ENCODE data around the gene TCTN1. TPM values are rescaled to one million over a fixed set of nuclear protein-coding genes. Genes with fewer than 3 reads are reported as not detected.
A peak's percentile ranks its signal among the peaks of the same experiment; 100 is the strongest.
"Not testable (repeated sequence)": the region's sequence is repeated elsewhere in the genome, so short reads cannot be mapped to it uniquely, and the experiment has no call there.

TCTN1 gene
- total RNA-seq, 4 donors from 2014 or later, result 4.4 to 15.6 (median 8.8) TPM

DNA sequence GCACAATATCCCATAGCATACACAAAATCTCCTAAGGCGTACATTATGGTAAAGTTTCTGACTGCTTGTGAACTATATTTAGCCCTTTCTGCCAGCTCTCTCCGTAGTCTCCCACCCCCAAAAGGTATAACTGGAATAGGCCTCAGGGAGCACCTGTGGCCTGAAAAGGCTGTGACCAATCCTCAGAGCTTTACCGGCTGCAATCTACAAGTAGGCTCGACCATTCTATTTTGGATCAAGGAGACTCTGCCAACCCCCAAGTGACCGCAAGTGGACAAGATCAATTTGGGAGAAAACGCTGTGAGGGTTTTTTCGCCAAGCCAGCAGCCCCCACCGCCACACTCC lies 32.0 kb upstream of the TCTN1 start:
- WGBS, 2 donors, result 4 to 6% methylated on average over 2 to 5 of the region's 8 CpGs
- Histone ChIP-seq H3K36me3 (no peaks in the 10 kb centered on the region), H3K4me3 (peak overlapping the region; percentile 65 to 99 (median 88)), H3K27ac (peak overlapping the region; percentile 94 to 99 (median 96)), H3K27me3 (no peaks in the 10 kb centered on the region), H3K9me3 (no peaks in the 10 kb centered on the region), H3K4me1 (peaks cover 42 to 83% (median 64%) of the 10 kb centered on the region in 3 donors)
- intact Hi-C loops (cut with DNase I), result no loop called here
- DNase-seq, result no peak
- no peak for TF ChIP-seq POLR2A (IDR thresholded peaks at IDR 0.05)
- TF ChIP-seq, protein P1, sequence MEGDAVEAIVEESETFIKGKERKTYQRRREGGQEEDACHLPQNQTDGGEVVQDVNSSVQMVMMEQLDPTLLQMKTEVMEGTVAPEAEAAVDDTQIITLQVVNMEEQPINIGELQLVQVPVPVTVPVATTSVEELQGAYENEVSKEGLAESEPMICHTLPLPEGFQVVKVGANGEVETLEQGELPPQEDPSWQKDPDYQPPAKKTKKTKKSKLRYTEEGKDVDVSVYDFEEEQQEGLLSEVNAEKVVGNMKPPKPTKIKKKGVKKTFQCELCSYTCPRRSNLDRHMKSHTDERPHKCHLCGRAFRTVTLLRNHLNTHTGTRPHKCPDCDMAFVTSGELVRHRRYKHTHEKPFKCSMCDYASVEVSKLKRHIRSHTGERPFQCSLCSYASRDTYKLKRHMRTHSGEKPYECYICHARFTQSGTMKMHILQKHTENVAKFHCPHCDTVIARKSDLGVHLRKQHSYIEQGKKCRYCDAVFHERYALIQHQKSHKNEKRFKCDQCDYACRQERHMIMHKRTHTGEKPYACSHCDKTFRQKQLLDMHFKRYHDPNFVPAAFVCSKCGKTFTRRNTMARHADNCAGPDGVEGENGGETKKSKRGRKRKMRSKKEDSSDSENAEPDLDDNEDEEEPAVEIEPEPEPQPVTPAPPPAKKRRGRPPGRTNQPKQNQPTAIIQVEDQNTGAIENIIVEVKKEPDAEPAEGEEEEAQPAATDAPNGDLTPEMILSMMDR (IDR thresholded peaks at IDR 0.05), result no peak

DNA sequence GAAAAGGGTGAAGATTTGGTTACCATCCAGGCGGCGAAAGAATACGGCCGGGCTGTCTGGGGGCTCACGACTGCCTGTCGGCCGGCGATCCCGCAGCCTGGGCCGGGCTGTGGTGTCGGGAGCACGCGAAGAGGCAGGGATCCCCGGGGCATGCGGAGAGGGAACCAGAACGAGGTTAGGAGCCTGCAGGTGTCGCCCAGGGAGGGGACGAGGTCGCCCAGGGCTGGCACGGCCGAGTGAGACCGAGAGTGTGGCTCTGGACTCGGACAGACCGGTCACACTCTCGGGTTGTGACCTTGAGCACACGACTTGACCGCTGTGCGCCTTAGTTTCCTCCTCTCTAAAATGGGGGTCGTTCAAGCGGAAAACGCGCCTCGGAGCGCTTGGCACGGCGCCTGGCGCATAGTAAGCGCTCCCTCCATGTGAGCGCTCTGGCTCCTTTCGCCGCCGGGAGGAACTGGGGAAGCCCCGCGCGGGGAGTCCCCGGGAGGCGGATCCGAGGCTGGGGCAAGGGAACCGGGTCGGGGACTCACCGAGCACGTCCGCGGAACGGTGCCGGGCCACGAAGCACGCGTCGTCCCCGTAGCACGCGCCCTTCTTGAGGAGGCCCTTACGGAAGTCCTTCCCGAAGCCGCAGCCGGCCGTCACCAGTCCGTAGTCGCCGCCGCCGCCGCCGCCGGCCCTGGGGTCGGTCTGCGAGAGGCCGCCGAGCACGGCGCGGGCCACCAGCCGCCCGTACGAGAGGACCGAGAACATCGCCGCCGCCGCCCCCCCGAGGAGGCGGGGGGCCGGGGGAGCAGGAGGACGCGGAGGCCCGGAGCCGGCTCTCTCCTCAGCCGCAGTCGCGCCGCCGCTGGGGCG lies 31.4 kb upstream of the TCTN1 start:
- no peaks in the 10 kb centered on the region for H3K9me3 ChIP-seq
- peaks cover 42 to 77% (median 59%) of the 10 kb centered on the region in 3 donors for H3K4me1 ChIP-seq
- WGBS, 2 donors, result 0 to 1% methylated on average over 13 to 25 of the region's 104 CpGs
- intact Hi-C loops (cut with DNase I), result no loop called here
- H3K36me3 ChIP-seq, result no peaks in the 10 kb centered on the region
- H3K27me3 ChIP-seq, result no peaks in the 10 kb centered on the region
- no peak for TF ChIP-seq POLR2A (IDR thresholded peaks at IDR 0.05)
- TF ChIP-seq, protein P1 (IDR thresholded peaks at IDR 0.05), result no peak
- H3K4me3 ChIP-seq, result peak overlapping the region; percentile 65 to 99 (median 88)
- peak overlapping the region; percentile 94 to 99 (median 96) for H3K27ac ChIP-seq
- no peak for DNase-seq

DNA sequence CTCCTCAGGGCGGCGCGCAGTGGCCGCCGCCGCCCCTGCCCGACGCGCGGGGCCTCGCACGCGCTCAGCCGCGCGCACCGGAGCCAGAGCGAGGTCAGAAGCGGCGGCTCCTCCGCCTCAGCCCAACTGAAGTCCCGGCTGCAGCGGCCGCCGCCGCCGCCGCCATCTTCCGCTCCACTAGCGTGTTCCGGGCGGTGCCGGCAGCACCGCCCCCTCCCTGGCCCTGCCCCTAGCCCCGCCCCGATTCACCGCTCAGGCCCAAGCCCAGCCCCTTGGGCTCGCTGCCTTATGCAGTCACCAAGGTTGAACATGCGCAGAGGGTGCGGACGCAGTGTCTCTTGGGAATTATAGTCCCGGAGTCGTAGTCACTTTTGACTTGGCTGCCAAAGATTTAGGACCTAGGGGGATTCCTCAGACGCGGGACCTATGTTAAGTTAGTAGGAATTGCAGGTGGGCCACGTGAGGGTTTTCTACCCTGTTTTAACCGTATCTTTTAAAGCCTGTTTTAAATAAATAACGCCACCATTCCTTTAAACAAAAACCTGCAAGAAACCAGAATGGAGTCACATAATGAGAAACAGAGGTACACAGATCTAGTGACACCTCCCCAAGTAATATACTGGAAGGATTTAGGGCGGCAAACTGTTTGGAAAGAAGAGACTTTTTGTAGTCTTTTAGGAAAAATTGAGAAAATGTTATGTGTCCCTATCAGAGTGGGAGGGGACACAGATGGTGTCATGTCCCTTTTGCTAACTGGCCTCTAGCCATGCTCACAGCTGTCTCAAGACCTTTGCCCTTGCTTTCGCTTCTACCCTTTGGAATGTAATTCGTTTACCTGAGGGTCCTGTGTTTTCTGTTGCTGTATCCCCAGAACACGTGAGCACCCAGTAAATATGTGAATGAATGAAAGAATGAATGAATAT lies 30.5 kb upstream of the TCTN1 start, which contains the start of gene PPTC7:
PPTC7 (minus strand) TSS at position 182 of the 923 bp plus-strand sequence. CDS start 287 bp downstream, outside the sequence.
- Histone ChIP-seq H3K4me1 (peaks cover 39 to 68% (median 52%) of the 10 kb centered on the region in 3 donors), H3K9me3 (no peaks in the 10 kb centered on the region), H3K27ac (peak within 1 kb of the TSS; percentile 94 to 99 (median 96)), H3K4me3 (peak within 1 kb of the TSS; percentile 65 to 99 (median 88)), H3K27me3 (no peaks in the 10 kb centered on the region), H3K36me3 (no peaks in the 10 kb centered on the region)
- DNase-seq, result peak; percentile 82
- 12 to 14% methylated on average over 9 of the region's 52 CpGs for WGBS, 2 donors
- intact Hi-C loops (cut with DNase I), result no loop called here
- TF ChIP-seq, protein P1 (IDR thresholded peaks at IDR 0.05), result no peak
- peak in 3 of 4 donors; percentile 71 to 94 (median 84) for TF ChIP-seq POLR2A (IDR thresholded peaks at IDR 0.05)

DNA sequence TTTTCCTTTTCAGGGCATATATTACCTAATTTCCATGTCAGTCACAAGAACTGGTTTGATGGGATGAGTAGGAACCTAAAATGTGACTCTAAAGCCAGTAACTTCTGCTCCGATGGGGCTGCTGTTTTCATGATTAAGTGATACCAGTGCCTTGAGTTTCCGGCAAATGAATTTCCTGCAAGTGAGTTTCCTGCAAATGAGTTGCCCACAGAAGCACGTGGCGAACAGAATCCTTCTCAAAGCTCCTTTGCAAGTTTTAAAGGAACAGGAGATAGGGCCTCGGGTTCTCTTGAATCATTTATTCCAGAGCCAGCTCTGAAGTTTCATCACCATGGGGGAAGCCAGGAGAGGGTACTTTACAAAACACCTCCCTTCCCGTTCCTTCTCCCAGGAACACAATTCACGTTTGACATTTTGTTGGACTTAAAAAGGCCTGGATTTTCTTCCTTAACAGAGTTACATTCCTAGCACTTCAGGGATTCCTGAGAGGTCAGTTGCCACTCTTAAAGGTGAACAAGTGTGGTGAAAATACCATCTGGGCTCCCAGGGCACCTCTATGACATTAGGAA lies 28.6 kb upstream of the TCTN1 start:
- H3K4me3 ChIP-seq, result peak overlapping the region in 1 of 4 donors; percentile 6
- WGBS, 2 donors, result 12 to 25% methylated on average over 7 of the region's 7 CpGs
- DNase-seq, result no peak
- H3K4me1 ChIP-seq, result peaks cover 27 to 50% (median 35%) of the 10 kb centered on the region in 3 donors
- TF ChIP-seq POLR2A (IDR thresholded peaks at IDR 0.05), result no peak
- TF ChIP-seq, protein P1 (IDR thresholded peaks at IDR 0.05), result no peak
- intact Hi-C loops (cut with DNase I), result no loop called here
- no peaks in the 10 kb centered on the region for H3K9me3 ChIP-seq
- H3K27me3 ChIP-seq, result no peaks in the 10 kb centered on the region
- H3K27ac ChIP-seq, result peak overlapping the region; percentile 66 to 95 (median 74)
- no peaks in the 10 kb centered on the region for H3K36me3 ChIP-seq

DNA sequence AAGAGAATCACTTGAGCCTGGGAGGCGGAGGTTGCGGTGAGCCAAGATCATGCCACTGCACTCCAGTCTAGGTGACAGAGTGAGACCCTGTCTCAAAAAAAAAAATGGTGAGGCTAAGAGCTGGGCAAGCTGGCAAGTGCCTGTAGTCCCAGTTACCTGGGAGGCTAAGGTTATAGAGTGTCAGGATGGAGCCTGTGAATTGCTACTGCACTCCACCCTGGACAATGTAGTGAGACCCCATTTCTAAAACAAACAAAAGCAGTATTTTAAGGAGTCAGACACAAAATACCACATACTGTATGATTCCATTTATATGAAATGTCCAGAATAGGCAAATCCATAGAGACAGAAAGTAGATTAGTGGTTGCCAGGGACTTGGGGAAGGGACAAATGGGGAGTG lies 26.8 kb upstream of the TCTN1 start:
- H3K27ac ChIP-seq; H3K4me3 ChIP-seq; H3K27me3 ChIP-seq; intact Hi-C loops (cut with DNase I); H3K9me3 ChIP-seq; DNase-seq; H3K36me3 ChIP-seq: not testable (repeated sequence)
- H3K4me1 ChIP-seq, result peaks cover 21 to 50% (median 41%) of the 10 kb centered on the region in 3 donors
- WGBS, 2 donors, result 94 to 100% methylated on average over 2 of the region's 2 CpGs
